ENCODE data around the gene DZIP1. TPM values are rescaled to one million over a fixed set of nuclear protein-coding genes. Genes with fewer than 3 reads are reported as not detected.

DZIP1 gene
- total and polyA plus RNA-seq, 2 of the 13 experiments (the other 11 are each of a cell fraction or from before 2014, with no cell fraction given), result 11.0 to 36.7 TPM

GRCh38 chr13:95676105-95676761, 31.7 kb upstream of the DZIP1 start:
- DNase-seq (ENCODE audit: low spot score) (peak; percentile 50), ATAC-seq (peak; percentile 17), FAIRE-seq (no peak)
- peak overlapping the region; percentile 74 to 83 (median 82) for H3K4me3 ChIP-seq (replicated peaks in 1 of 3; ENCODE audit: insufficient read depth in 1 of 3, low read depth in 2 of 3, low read length in 3 of 3)
- no peaks in the 10 kb centered on the region; a peak in 1 of 5 replicates for H3K27me3 ChIP-seq (ENCODE audit: control insufficient read depth in 1 of 2, insufficient read depth in 2 of 2, low read length in 2 of 2)
- in situ Hi-C loops (cut with HindIII; ENCODE audit: extremely low pct_ligation_motif_present, low pct_unique_long_range_greater_than_20kb), result no loop called here
- WGBS (ENCODE audit: low lambda C conversion rate), result under 1% methylated on average over 22 of the region's 32 CpGs
- H4K20me1 ChIP-seq (ENCODE audit: insufficient read depth, low read length), result peaks cover 2% of the 10 kb centered on the region; the same call in 1 of the 2 replicates
- peaks cover 55% of the 10 kb centered on the region for H3K79me2 ChIP-seq (ENCODE audit: insufficient read depth, low read length)
- CTCF ChIA-PET (ENCODE audit: low intra/inter-chr PET ratio, low total read pairs), result no interaction called here
- peak overlapping the region; percentile 90 for H2AFZ ChIP-seq (ENCODE audit: low read length)
- no peaks in the 10 kb centered on the region for H3K9me3 ChIP-seq (ENCODE audit: low read length)
- TSS peak; percentile 80 for BruUV-seq (replicated peaks)
- peak overlapping the region; percentile 89 for H3K27ac ChIP-seq (ENCODE audit: extremely low read length, insufficient read depth, low read length)
- peaks cover 56% of the 10 kb centered on the region for H3K4me1 ChIP-seq (ENCODE audit: insufficient read depth, low read length)
- POLR2A ChIA-PET, result interaction anchor here (0.7 to 1.6 kb wide), 7 partner anchors 9 to 76 kb away, joined by 3 to 14 read pairs (median 4); partner anchors contain the start of gene DZIP1
- H3K9ac ChIP-seq (ENCODE audit: insufficient read depth, low read depth, low read length), result peak overlapping the region; percentile 85
- no peaks in the 10 kb centered on the region for H3K36me3 ChIP-seq (replicated peaks in 1 of 2; ENCODE audit: control insufficient read depth in 1 of 2, insufficient read depth in 2 of 2, low read length in 2 of 2)
- H3K4me2 ChIP-seq (ENCODE audit: low read depth, low read length), result peak overlapping the region; percentile 67
- intact Hi-C loops (cut with micrococcal nuclease; ENCODE audit: unreplicated experiment), result loop anchor here (5.0 to 10.0 kb wide), 2 partner anchors 34 to 109 kb away; partner anchors contain the start of gene DZIP1
- TF ChIP-seq SIN3A (IDR thresholded peaks at IDR 0.05; ENCODE audit: borderline replicate concordance, low read depth, low read length) (peak; percentile 60; the same call in 1 of the 2 replicates), MYPOP (CRISPR knock-in tag; IDR thresholded peaks at IDR 0.05) (no peak), ATM (IDR thresholded peaks at IDR 0.05; ENCODE audit: borderline replicate concordance) (no peak), HMG20B (CRISPR knock-in tag; conservative IDR thresholded peaks at IDR 0.05) (no peak), SSRP1 (CRISPR knock-in tag; IDR thresholded peaks at IDR 0.05) (no peak), ZSCAN31 (CRISPR knock-in tag; IDR thresholded peaks at IDR 0.05; ENCODE audit: low read depth) (no peak), CHD4 (IDR thresholded peaks at IDR 0.05; ENCODE audit: borderline replicate concordance, low read length) (no peak), ZNF7 (CRISPR knock-in tag; IDR thresholded peaks at IDR 0.05) (no peak), TERF1 (CRISPR knock-in tag; IDR thresholded peaks at IDR 0.05) (no peak), ZSCAN9 (CRISPR knock-in tag; IDR thresholded peaks at IDR 0.05; ENCODE audit: borderline replicate concordance) (no peak), ZNF18 (CRISPR knock-in tag; IDR thresholded peaks at IDR 0.05; ENCODE audit: insufficient replicate concordance) (no peak), HNF4A (CRISPR knock-in tag; IDR thresholded peaks at IDR 0.05) (0 out of 2 replicates have a peak, but pooled peaks have one; percentile 8), PATZ1 (CRISPR knock-in tag; IDR thresholded peaks at IDR 0.05) (no peak), ZBTB46 (CRISPR knock-in tag; IDR thresholded peaks at IDR 0.05; ENCODE audit: borderline replicate concordance) (no peak), GABPB1 (CRISPR knock-in tag; IDR thresholded peaks at IDR 0.05) (no peak), FOXC1 (CRISPR knock-in tag; IDR thresholded peaks at IDR 0.05; ENCODE audit: borderline replicate concordance) (peak; percentile 50; the same call in 1 of the 2 replicates)

Measured in HepG2 (cell line).